Right atrium auricular region (tissue), 2 donors: ENCODE measurements around the gene POU2F3. TPM values are rescaled to one million over a fixed set of nuclear protein-coding genes. Genes with fewer than 3 reads are reported as not detected.

Source experiments
- DNase-seq: peaks from one replicate; pipeline ENCODE4 v3.0.0-alpha.2; 2019; ENCODE audit warnings: low spot score
- H3K27ac ChIP-seq, 2 donors: fragments of 200-600 bp; sonication (generic); 1 replicate in 1 of 2; 2 replicates in 1 of 2; pipeline ENCODE4 v1.5.1; 2016 to 2019
- H3K27me3 ChIP-seq, 2 donors: fragments of 200-600 bp; sonication (generic); one replicate each; pipeline versions ENCODE4 v1.5.1 to v1.6.0; 2017 to 2019
- H3K36me3 ChIP-seq: fragments of 200-600 bp; sonication (generic); one replicate; pipeline ENCODE4 v1.5.1; 2016
- H3K4me1 ChIP-seq, 2 donors: fragments of 200-600 bp; sonication (generic); one replicate each; pipeline versions ENCODE4 v1.5.1 to v1.6.0; 2017 to 2019
- H3K4me3 ChIP-seq, 2 donors: fragments of 200-600 bp; sonication (generic); 1 replicate in 1 of 2; 2 replicates in 1 of 2; pipeline ENCODE4 v1.5.1; 2017 to 2019; ENCODE audit warnings: mild to moderate bottlenecking in 1 of 2, moderate library complexity in 1 of 2
- H3K9me3 ChIP-seq, 2 donors: fragments of 200-600 bp; sonication (generic); one replicate each; pipeline ENCODE4 v1.5.1; 2019
- CTCF ChIP-seq, 2 donors: fragments of 200-600 bp; sonication (generic); IDR thresholded peaks; one replicate each; pipeline ENCODE4 v1.5.1; 2019; ENCODE audit warnings: antibody characterized with exemption in 2 of 2
- total RNA-seq, 2 donors: library from RNA; depleted of rRNA; stranded (reverse); fragments of >200 nt; gene quantifications; one replicate each; pipeline ENCODE4 v1.1.0, GENCODE V29; 2016

Gene POU2F3
- total RNA-seq, 2 donors from 2014 or later, result not detected

DNA sequence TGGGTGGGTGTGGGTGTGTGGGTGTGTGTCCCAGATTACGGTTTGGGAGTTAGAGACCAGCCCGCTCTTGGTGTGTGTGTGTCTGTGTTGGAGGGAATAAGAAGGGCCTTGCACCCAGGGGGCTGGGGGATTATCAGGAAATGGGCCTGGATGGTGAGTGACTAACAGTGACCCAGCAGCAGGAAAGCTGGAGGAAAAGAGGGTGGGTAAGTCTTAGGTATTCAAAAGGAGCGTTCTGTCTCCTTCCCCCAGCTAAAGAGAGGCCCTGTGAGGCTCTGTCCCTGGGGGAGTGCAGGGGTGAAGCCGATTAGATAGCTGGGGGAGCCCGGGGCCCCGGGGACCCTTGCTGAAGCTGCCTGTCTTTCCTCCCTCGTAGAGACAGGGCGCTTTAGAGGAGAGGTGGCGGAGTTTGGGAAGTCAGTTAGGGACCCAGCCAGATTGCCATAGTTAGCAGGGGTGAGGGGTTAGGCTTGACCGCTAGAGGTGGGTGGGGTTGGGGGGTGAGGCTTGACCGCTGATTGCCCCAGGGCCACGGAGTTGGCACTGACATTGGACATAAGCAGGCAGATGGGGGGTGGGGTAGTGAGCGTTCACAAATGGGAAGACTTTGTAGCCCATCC is 27.6 kb upstream of the POU2F3 start:
- Histone ChIP-seq H3K27me3 (no peaks in the 10 kb centered on the region), H3K36me3 (no peaks in the 10 kb centered on the region), H3K4me1 (peaks cover 0 to 79% of the 10 kb centered on the region in 2 donors), H3K4me3 (peak overlapping the region; percentile 49 to 64), H3K9me3 (no peaks in the 10 kb centered on the region), H3K27ac (peak overlapping the region; percentile 71 to 72)
- no peak for TF ChIP-seq CTCF (IDR thresholded peaks at IDR 0.05)
- DNase-seq, result no peak

DNA sequence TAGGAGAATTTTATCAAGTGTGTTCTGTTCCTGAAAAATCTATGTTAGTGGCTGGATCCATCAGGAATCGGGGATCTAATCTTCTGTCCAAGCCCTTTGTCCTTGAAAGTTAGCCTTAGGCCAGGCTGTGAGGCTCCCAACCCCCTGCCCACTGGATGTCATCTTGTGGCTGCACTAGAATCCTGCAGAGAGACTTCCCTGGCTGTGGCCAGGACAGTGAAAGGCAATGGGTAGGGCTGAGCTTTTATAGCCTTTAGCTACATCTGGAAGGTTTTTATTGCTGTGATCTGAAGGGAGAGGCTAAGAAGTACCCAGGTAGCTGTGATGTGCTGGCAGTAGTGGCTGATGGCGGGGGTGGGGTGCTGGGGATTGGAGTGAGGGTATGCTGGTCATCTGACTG is 27.0 kb upstream of the POU2F3 start:
- no peaks in the 10 kb centered on the region for H3K9me3 ChIP-seq
- TF ChIP-seq CTCF (IDR thresholded peaks at IDR 0.05), result no peak
- H3K27ac ChIP-seq, result peak overlapping the region; percentile 71 to 72
- DNase-seq, result no peak
- H3K4me3 ChIP-seq, result peak overlapping the region; percentile 49 to 64
- no peaks in the 10 kb centered on the region for H3K36me3 ChIP-seq
- peaks cover 0 to 79% of the 10 kb centered on the region in 2 donors for H3K4me1 ChIP-seq
- H3K27me3 ChIP-seq, result no peaks in the 10 kb centered on the region

GRCh38 chr11:120214581-120214980 is 25.4 kb upstream of the POU2F3 start:
- no peak overlapping the region for H3K27ac ChIP-seq
- H3K4me1 ChIP-seq, result peaks cover 0 to 79% of the 10 kb centered on the region in 2 donors

GRCh38 chr11:120215634-120216033 is 24.3 kb upstream of the POU2F3 start:
- H3K27ac ChIP-seq, result peak overlapping the region; percentile 44 to 74
- no peaks in the 10 kb centered on the region for H3K27me3 ChIP-seq
- DNase-seq, result peak; percentile 83
- H3K9me3 ChIP-seq, result no peaks in the 10 kb centered on the region
- H3K4me1 ChIP-seq, result peaks cover 0 to 79% of the 10 kb centered on the region in 2 donors
- H3K36me3 ChIP-seq, result no peaks in the 10 kb centered on the region
- no peak for TF ChIP-seq CTCF (IDR thresholded peaks at IDR 0.05)
- no peak overlapping the region for H3K4me3 ChIP-seq

More at GRCh38 chr11:120214581-120214980, 25.4 kb upstream of the POU2F3 start:
- Histone ChIP-seq H3K9me3 (no peaks in the 10 kb centered on the region), H3K36me3 (no peaks in the 10 kb centered on the region), H3K27me3 (no peaks in the 10 kb centered on the region), H3K4me3 (no peak overlapping the region)
- DNase-seq, result no peak
- no peak for TF ChIP-seq CTCF (IDR thresholded peaks at IDR 0.05)

DNA sequence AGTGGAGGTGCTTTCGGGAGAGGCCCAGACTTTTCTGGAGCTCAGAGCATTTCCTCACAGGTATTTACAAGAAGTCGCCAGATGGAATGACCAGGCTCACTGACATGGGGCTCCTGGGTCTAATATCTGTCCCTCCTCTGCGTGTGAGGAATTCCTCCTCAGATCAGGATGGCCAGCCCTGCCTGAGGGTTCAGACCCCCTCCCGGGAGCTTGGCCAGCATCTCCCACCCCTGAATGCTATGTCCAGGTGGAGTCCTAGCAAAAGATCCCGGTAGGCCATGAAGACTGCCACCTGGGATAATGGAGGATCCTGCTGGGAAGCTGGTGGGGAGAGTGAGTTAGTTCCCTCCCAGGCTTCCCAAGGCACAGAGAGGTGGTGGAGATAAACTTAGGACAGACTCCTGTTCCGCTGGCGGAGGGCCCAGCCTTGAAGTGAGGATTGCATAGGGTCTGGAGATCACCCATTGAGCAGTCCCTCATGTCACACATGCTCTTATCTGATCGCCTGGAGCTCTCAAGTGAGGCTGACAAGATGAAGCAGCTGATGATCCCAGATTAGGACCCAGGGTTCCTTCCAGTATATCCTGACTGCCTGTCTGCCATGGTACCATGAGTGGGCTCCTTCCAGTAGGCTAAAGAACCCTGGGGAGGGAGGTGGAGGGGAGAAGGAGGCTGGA is 23.4 kb upstream of the POU2F3 start:
- DNase-seq, result no peak
- Histone ChIP-seq H3K36me3 (no peaks in the 10 kb centered on the region), H3K4me3 (no peak overlapping the region), H3K27me3 (no peaks in the 10 kb centered on the region), H3K27ac (peak overlapping the region; percentile 44 to 74), H3K4me1 (peaks cover 0 to 89% of the 10 kb centered on the region in 2 donors), H3K9me3 (no peaks in the 10 kb centered on the region)
- TF ChIP-seq CTCF (IDR thresholded peaks at IDR 0.05), result no peak
